Endothelial cell of umbilical vein (primary cell): Measurements from ENCODE around the gene FAM181A.

Experiments used
- GATA2 ChIP-seq: IDR thresholded peaks from 2 replicates; pipeline ENCODE4 v1.7.0; 2011; ENCODE audit warnings: low read depth, mild to moderate bottlenecking, moderate library complexity, mixed read lengths, low read length; ENCODE audit not compliant: insufficient read length, insufficient read depth
- MYC ChIP-seq: IDR thresholded peaks from one replicate; pipeline ENCODE4 v1.6.1; 2011; ENCODE audit warnings: mild to moderate bottlenecking, low read depth, low read length
- POLR2A ChIP-seq: IDR thresholded peaks from 2 replicates; pipeline ENCODE4 v1.6.1; 2012; ENCODE audit warnings: low read depth, mild to moderate bottlenecking, control low read depth, low read length
- TF ChIP-seq, protein P1 (sequence below), 2 donors: IDR thresholded peaks; 1 replicate in 1 of 2; 2 replicates in 1 of 2; pipeline ENCODE4 v1.5.1; 2011; ENCODE audit warnings: low read length in 2 of 2, mild to moderate bottlenecking in 2 of 2, moderate library complexity in 2 of 2, control low read depth in 1 of 2, inconsistent platforms in 1 of 2, low read depth in 1 of 2; ENCODE audit not compliant: insufficient read depth in 1 of 2; ENCODE audit errors: extremely low read depth in 1 of 2
- TF ChIP-seq, protein P2 (sequence below): IDR thresholded peaks from 2 replicates; pipeline ENCODE4 v1.6.1; 2011; ENCODE audit not compliant: insufficient read depth, insufficient read length

DNA sequence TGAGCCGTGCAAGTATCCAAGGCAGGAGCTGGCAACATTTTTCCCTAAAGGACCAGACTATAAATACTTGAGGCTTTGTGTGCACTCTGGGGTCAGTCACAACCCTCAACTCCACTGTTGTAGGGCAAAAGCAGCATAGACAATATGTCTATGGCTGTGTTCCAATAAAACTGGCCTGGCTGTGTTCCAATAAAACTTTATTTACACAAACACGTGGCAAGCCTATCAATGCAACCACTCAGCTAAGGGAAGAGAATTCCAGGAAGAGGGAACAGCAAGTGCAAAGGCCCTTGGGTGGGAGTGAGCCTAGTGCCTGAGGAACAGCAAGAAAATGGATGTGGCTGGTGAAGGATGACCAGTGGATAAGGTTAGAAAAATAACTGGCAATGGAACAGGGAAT lies 11.3 kb upstream of the FAM181A start:
- TF ChIP-seq, protein P1, sequence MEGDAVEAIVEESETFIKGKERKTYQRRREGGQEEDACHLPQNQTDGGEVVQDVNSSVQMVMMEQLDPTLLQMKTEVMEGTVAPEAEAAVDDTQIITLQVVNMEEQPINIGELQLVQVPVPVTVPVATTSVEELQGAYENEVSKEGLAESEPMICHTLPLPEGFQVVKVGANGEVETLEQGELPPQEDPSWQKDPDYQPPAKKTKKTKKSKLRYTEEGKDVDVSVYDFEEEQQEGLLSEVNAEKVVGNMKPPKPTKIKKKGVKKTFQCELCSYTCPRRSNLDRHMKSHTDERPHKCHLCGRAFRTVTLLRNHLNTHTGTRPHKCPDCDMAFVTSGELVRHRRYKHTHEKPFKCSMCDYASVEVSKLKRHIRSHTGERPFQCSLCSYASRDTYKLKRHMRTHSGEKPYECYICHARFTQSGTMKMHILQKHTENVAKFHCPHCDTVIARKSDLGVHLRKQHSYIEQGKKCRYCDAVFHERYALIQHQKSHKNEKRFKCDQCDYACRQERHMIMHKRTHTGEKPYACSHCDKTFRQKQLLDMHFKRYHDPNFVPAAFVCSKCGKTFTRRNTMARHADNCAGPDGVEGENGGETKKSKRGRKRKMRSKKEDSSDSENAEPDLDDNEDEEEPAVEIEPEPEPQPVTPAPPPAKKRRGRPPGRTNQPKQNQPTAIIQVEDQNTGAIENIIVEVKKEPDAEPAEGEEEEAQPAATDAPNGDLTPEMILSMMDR (IDR thresholded peaks at IDR 0.05; ENCODE audit: extremely low read depth in 1 of 2, insufficient read depth in 1 of 2, low read depth in 1 of 2, low read length in 2 of 2) = no peak
- TF ChIP-seq POLR2A (no peak), GATA2 (no peak), MYC (no peak)
- TF ChIP-seq, protein P2, sequence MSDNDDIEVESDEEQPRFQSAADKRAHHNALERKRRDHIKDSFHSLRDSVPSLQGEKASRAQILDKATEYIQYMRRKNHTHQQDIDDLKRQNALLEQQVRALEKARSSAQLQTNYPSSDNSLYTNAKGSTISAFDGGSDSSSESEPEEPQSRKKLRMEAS = no peak
